ENCODE data around the gene GMPR2.

GMPR2 gene

DNA sequence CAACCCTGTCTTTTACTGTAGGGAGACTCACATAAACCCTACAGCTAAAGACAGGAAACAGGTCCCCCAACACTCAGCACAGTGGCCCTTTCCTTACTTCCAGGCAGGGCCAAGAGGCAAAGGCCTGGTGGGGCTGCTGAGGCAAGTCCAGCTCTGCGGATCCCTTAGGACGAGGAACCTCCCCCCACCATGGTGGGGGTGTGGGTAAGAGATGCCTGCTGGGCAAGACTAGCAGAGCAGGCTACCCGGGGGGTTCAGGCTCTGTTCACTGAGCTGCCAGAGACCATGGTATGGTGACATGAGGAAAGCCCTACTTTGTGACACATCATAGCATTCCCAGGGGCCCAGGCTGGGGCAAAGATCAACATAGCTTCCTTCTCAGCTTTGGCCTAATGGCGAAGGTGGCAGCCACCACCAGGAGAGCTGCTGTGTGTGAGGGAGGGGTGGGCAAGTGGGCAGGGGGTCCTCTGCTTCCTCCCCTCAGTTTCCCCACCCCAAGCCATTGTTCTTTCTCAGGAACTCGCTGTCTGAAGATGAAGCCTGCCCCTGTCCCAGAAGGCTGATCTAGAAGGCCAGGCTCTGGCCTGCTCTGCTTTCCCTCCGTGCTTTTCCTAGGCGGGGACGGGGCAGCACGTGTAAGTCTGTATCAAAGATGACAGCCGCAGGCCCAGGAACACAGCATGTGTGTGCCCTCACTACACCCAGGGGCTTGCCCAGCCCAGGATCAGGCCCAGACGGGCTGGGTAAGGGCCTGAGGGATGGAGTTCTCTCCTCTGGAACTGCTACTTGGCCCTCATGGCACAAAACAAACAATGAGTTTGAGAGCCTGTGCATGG lies 19.8 kb downstream of the GMPR2 start:
- DNase-seq, result peak; percentile 25

DNA sequence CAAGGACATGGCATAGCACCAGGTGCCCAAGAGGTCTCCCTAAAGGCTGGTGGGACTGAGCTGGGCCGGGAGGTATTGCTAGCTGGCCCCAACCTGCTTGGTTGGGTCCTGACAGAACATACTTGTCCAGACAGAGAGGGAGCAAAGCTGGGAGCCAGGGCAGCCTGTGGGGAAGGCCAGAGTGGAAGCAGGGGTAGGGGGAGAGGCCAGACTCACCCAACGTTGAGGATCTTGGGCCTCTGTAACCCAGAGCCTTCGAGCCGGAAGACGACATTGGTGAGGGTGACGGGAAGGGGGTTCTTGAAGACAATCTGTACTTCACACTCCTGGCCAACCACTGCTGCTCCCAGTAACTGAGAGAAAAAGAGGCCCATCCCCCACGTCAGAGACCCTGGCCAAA lies 21.2 kb downstream of the GMPR2 start:
- no peak for DNase-seq

DNA sequence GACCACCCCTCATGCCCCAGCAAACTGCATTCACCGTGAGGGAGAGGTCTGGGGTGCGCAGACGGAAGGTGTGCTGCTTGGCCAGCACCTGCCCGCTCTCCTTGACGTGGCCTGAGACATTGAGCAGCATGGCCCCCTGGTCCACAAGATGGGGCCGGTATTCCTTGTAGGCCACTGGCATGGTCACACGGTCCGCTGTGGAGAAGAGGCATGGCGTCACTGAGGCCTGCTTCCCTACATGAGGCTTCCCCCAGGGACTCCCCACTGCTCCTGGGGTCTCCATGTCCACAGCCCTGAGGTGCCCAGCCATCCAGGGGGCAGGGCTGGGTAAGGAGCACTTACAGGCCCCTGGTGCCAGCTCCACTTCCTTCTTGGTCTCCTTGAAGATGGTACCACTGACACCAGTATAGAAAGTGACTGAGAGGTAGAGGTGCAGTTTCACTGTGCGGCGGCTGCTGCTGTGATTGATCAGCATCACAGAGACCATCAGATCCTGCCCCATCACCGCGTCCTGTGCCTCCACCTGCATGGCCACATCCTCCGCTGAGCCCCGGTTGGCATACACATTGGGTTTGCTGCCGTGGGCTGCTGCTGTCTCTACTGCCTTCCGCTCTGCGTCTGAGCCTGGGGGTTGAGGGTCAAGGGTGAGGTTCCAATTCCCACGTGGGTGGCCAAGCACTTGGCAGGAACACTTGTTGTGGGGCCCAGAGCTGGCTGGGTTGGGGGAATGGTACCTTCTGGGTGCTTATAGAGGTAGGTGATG lies 22.1 kb downstream of the GMPR2 start:
- no peak for DNase-seq

DNA sequence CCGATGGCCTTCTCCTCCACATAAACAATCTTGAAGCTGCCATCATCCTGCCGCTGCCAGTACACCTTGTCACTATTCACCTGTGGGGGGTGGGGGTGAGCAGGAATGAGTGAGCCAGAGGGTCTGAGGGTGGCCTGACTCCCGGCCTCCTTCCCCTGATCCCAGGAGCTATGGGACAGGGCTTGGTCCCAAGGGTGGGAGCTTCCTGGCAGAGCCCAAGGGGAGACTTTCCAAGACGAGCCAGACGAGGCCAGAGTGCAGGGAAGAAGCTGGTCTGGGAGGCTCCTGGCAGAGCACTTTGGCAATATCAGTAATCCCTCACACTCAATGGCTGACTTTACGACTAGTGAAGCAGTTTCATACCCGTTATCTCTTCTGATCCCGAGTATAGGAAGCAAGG lies 22.7 kb downstream of the GMPR2 start:
- no peak for DNase-seq

DNA sequence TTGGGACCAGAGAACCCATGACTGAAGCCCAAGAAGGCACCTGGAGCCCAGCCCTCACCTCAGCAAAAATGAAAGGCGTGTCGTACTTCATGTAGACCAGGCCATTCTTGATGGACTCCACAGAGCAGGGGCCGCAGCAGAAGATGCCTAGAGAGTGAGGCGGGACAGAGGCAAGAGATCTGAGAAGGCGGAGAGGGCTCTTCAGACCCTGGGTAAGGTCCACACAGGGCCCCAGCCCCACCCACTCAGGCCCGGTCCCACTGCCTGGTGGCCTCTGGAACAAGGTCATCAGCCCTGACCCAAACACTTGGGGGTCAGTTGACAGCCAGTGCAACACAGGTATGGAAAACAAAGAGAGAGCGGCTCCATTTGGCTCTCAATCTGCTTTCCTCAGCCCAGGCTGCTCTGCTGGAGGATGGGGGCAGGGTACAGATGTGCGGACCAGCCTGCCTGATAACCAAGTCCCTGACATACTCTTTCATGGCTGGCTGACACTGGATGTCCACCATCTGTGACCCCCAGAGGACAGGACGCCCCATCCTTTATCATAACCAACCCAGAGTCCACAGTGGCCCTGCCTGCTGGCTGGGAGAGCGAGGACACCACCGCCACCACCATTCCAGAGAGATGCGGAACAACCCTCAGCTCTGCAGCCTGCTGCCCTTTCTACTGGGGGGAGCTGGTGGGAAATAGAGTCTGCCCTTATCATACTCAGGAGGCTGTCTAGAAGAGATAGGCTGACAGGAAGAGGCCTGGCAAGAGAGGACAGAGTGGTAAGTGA lies 23.4 kb downstream of the GMPR2 start:
- DNase-seq, result no peak

DNA sequence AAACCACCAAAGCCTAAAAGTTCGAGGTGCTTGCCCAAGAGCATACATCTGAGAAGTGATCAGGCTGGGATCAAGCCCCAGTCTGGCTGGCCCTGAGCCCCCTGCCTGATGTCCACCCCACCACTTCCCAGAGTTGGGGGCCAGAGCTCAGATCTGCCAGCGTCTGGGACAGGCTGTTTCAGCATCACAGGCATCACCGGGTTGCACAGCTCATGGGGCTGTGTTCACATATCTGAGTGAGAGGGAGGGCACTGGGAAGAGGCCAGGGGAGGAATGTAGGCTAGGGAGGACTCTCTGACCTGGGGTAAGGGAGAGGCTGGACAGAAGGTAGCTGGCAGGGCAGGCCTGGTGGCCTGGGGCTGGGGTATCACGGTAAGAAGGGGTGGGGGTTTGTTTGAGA lies 24.2 kb downstream of the GMPR2 start:
- no peak for DNase-seq

DNA sequence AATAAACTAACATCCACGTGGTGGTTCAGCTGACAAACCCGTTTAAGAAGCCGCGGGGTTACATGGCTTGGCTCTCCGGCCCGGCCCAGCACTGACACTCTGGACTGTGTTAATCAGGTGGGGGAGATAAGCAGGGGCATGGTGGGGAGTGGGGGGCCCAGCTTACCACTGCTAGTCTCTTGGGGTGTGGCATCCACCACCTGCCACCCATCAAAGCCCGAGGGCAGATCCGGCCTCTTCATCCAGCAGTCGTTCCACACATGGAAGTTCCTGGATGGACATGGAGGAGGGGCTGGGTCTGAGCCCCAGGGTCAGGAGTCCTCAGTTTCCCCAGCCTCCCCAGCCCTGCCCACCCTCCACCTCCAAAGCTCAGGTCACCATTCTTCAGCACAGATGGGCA lies 25.4 kb downstream of the GMPR2 start:
- DNase-seq, result no peak

DNA sequence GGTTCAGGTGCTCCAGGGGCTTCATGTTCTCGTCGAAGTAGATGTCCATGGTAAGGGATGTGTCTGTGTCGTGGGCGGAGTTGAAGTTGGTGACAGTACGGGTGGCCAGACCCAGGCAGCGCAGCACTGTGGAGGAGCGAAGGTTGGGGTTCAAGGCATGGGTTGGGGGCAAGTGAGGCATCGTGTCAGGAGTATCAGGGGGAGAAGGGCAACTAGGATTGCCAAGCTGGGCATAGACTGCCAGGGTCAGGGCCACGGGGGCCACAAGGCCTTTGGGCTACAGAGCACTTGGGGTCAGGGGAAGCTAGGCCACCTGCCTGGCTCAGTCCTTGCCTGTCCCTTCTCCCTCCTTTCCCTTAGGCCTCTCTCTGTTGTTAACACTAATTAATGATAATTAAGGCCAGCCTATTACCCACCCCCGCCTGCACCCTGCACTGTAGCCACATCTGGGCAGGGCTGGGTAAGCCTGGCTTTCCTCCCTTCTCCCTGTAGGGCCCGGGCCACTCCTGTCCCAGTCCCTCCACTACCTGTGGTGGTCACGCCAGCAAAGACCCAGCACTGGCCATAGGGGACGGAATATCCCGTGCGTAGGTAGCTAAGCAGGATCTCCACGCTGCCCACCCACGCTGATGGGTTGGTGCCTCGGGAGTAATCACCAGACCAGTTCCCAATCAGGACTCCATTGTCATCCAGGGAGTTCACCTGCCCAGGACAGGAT lies 26.0 kb downstream of the GMPR2 start:
- no peak for DNase-seq

DNA sequence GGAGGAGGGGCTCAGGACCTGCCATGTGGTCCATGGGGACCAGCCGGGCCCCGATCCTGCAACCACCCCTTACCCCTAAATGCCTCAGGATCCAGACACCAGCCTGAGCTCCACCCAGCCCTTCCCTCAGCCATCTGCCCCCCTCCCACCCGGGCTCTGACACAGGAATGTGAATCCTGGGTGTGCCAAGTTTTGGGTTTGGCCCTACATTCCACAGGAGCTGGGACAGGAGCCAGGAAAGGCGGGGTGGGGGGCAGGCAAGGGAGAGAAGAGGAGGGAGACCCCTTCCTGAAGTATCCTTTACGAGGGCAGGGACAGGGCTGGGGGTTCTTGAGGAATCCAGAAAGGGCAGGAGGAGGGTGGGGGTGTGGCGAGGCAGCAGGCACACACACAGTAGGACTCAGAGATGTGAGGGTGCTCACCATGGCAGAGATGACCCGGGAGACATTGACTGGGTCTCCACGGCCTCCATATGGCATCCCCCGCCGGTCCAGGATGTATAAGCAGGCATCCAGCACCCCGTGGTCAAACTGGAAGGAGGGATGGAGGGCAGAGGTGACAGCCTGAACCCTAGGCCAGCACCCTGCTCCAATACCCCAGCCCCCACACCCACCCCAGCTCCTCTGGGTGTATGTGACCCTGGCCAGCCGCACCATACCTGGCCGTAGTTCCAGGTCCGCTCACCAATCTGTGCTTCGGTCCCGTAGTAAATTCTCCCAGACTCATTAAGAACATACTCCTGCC lies 26.7 kb downstream of the GMPR2 start:
- DNase-seq, result peak; percentile 75

DNA sequence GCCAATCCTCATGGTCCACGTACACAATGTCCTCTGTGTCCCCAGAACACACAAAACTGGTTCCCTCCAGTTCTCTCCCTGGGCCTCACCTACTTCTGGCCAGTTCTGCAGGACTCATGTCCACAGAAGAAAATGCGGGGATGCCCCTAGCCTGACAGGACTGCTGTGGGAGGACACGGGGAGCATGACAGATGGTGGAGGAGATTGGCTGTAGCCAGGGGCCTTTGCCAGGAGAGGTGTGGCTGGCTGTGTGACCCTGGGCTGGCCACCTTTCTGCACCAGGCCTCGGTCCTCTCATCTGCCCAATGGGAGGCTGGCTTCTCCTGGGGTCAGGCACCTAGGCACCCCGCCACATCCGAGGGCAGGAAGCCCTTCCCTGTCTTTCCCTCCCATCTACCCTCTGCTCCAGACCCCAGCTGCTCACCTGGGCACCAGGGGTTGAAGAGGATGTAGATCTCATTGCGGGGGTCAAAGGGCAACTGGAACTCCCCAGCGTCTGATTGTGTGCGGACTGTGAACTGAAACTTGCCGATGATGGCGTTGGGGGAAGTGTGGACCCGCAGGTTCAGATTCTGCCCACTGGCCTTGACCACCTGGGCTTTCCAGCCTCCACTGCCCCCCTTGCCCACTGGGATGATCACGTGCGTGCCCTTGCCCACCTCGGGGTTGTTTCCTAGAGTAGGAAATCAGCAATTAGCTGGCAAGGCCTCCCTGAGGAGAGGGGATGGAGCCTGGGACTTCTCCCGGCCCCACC lies 27.5 kb downstream of the GMPR2 start:
- DNase-seq, result no peak

DNA sequence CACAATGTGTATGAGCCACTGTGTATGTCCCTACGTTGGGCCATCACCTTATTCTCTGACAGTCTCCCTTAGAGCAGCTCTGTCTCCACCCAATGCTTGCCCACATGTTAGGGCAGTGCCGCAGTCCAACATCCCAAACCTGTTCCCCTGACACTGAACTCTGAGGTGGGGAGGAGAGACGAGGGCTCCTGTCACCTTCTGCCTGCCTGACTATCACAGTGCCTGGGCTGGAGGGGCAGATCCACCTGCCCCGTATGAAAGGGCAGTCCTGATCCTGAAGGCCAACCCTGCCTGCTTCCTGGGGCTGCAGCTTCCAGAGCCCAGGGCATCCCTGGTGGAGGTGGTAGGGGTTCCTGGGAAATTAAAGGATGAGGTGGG lies 28.0 kb downstream of the GMPR2 start:
- no peak for DNase-seq

DNA sequence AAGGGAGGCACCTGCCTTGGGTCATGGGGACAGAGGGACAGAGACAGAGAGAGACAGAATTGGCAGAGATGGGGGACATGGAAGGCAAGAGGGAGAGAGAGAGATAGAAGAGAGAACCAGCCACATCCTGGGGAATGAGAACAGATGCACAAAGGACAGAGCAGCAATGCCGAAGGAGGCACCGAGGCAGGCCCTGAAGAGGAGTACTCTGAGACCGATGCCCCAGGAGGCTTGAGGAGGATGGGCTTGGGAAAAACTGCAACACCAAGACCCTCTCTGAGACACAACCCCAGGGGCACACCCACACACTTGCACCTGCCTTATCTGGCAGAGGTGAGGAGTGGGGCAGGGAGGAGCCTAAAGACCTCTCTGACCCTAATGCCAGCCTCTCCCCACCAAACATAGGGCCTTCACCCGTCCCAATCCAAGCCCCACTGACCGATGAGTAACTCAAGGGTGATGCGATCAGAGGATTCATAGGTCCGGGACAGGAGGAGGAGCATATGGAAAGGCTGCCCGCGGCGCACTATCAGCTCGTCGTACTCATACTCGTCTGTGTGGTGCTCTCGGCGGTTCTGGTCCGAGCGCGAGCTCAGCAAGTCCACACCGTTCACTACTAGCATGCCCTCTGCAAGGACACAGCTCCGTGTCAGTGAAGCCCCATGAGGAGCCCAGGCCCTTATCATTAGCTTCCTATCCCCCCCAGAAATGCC lies 28.7 kb downstream of the GMPR2 start:
- DNase-seq, result no peak

DNA sequence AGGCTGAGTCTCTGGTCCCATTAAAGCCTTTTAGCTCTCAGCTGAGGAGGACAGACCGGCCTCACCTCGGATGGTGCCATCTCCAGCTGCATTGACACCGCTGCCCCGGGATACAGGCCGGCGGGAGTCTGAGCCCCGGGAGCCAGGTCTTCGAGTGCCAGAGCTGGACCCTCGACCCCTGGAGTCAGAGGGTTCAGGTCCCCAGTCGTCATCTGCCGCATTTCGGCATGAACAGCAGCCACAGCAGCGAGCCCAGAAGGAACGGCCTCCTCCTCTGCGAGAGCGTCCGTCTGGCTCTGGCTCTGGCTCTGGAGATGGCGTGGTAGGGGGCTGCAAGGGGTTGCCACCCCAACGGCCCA lies 29.2 kb downstream of the GMPR2 start:
- DNase-seq, result no peak

DNA sequence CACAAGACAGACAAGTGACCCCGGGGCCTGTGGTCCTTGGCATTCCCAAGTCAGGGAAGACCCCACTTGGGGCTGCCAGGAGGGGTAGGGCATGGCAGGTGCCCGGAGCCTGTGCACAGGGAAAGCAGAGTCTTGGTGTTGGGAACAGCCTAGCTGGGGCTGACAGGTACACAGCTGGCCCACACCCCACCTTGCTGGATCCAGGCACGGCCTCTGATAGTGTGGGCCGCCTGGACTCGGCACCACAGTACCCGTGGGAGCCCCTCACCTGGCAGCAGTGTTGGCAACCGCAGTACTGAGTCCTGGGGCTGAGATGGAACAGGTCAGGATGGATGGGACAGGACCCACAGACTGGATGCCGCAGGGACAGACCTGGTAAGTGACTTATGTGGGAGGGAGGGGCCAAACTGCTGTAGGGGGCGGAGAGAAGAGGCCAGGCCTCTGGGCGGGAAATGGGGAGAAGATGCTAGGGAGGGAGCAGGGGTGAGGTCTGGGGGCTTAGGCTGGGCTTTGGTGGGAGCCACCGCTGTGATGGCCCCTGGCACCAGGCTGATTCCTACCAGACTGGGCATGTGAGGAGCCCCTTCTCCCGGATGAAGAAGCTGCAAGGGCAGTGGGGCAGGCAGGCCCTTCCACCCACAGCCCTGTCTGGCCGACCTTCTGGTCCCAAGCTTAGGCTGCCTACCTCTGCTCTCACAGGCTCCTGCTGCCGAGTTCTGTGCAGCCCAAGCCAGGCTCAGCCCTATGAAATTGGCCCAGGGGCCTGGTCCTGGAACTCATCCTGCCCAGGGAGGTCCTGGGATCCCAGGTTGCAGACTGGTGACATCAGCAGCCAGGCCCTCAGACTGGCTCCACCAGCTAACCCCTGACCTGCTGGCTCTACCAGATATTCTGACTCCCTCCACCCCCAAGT lies 30.3 kb downstream of the GMPR2 start, which contains the start of gene TGM1:
Gene TGM1, minus strand, starts transcription at position 357 of the 913 bp plus-strand sequence. CDS start 825 bp downstream, outside the sequence.
- no peak for DNase-seq

DNA sequence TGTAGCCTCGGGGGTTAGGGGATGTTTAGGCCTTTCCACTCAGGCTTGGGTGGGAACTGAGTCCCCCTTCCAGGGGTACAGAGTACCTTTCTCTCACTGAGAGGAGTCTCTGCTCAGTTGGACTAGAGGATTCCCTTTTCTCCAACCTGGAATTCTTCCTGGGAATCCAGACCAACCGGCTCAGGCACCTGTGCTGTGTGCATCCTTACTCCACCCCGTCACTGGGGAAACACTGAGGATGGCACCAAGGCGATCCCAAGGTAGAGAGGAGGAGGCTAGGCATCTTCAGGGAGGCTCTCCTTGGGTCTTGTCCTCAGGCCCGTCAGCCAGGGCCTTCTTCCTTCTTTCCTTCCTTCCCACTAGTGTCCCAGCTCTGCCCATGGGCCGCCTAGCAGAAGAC lies 31.1 kb downstream of the GMPR2 start:
- DNase-seq, result no peak

DNA sequence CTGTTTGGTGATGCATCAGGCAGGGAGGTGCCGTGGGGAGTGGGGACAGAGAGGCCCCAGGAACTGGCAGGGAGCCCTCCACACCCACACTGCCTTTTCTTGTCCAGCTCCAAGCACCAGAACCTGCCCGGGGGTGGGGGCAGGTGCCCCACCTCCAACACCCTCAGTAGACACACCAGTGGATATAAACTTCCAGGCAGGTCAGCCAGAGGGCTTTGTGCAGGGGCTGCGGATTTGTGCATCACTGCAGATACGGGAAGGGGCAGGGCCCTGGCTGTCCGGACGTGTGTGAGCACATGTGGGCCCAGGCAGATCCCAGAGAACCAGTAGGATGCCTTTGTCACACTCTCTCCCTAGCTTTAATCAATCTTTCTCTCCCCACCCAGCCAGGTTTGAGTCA lies 31.6 kb downstream of the GMPR2 start:
- DNase-seq, result no peak

DNA sequence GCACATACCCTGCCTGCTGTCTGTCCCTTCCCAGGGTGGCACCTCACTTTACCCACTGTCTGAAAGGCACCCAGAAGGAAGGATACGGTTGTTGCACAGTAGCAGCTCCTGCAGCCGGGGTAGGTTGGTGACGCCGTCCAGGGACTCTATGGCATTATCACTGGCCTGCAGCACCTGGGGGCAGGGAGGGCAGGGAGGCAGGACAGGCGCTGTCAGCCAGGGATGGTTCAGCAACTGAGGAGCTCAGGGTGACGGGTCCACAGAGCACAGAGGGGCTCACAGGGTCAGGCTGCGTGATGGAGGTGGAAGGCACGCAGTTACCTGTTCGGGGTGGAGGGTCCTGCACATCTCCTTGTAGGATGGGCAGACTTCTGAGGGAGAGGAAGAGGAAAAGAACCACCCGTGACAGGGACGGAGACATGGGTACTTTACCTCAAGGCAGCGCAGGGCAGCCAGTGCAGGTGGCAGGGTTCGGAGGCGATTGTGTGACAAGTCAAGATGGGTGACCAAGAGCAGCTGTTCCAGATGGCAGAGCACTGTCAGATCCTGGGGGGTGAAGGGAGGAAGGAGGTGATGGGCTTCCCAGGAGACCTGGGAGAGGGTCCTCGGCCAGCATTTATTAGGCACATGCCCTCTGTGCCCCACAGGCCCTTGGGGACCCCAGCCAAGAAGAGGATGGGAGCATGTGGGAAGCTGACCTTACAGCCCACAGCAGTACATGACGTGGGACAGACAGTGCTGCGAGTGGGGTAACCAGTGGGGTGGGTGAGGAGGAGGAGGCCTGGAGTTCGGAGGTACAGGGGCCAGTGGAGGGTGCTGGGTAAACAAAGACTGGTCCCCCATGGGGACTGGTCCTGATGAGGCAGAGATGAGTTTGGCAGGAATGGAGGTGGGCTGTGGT lies 33.9 kb downstream of the GMPR2 start:
- no peak for DNase-seq

DNA sequence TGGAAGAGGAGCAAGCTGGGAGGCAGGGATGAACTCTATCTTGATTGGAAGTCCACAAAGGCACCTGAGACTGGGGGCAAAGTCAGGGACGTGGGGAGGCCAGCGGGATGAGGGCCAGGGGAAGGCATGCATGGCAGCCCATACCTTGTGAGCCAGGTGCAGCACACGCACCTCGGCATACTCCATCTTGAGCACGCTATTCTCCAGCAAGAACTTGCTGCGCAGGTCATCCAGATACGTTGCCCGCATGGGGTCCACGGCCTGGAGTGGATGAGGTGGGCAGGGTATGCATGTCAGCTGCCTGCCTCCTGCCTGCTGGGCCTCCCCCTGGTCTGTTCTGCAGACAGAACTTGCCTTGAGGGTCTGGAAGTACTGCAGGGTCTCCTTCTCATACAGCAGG lies 34.8 kb downstream of the GMPR2 start:
- DNase-seq, result no peak

Data from fibroblast of skin of back (primary cell).